ENCODE results near the gene SPOP. TPM values are rescaled to one million over a fixed set of nuclear protein-coding genes. Genes with fewer than 3 reads are reported as not detected.

SPOP gene
- total and polyA plus RNA-seq, 2 experiments from 2014 or later: 13.9 to 18.6 TPM

GRCh38 chr17:49621420-49621819 is 56.5 kb downstream of the SPOP start (continued):
- TF ChIP-seq, protein P1, sequence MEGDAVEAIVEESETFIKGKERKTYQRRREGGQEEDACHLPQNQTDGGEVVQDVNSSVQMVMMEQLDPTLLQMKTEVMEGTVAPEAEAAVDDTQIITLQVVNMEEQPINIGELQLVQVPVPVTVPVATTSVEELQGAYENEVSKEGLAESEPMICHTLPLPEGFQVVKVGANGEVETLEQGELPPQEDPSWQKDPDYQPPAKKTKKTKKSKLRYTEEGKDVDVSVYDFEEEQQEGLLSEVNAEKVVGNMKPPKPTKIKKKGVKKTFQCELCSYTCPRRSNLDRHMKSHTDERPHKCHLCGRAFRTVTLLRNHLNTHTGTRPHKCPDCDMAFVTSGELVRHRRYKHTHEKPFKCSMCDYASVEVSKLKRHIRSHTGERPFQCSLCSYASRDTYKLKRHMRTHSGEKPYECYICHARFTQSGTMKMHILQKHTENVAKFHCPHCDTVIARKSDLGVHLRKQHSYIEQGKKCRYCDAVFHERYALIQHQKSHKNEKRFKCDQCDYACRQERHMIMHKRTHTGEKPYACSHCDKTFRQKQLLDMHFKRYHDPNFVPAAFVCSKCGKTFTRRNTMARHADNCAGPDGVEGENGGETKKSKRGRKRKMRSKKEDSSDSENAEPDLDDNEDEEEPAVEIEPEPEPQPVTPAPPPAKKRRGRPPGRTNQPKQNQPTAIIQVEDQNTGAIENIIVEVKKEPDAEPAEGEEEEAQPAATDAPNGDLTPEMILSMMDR (conservative IDR thresholded peaks at IDR 0.05; ENCODE audit: low read depth in 2 of 2): no peak
- TF ChIP-seq ZNF114 (CRISPR knock-in tag; IDR thresholded peaks at IDR 0.05): no peak
- TF ChIP-seq CREB1 (CRISPR knock-in tag; IDR thresholded peaks at IDR 0.05; ENCODE audit: low read depth): no peak
- no peak for TF ChIP-seq POLR2AphosphoS5 (IDR thresholded peaks at IDR 0.05; ENCODE audit: low read depth)
- TF ChIP-seq EZH2phosphoT487 (IDR thresholded peaks at IDR 0.05; ENCODE audit: unreplicated experiment): no peak

GRCh38 chr17:49618028-49618611 is 59.8 kb downstream of the SPOP start:
- Histone ChIP-seq H4K20me1 (replicated peaks; ENCODE audit: insufficient read depth) (no peaks in the 10 kb centered on the region), H3K36me3 (ENCODE audit: insufficient read depth) (peaks cover 10% of the 10 kb centered on the region), H3K27me3 (ENCODE audit: insufficient read depth) (no peaks in the 10 kb centered on the region), H3K4me2 (no peak overlapping the region), H3K4me1 (ENCODE audit: insufficient read depth) (no peaks in the 10 kb centered on the region), H3K27ac (ENCODE audit: low read depth) (no peak overlapping the region), H3K9me2 (ENCODE audit: insufficient read depth) (no peaks in the 10 kb centered on the region), H2AFZ (no peak overlapping the region), H3K4me3 (no peak overlapping the region), H3K79me2 (replicated peaks; ENCODE audit: insufficient read depth) (no peaks in the 10 kb centered on the region), H3F3A (replicated peaks; ENCODE audit: low read depth) (no peaks in the 10 kb centered on the region)
- peaks cover 4% of the 10 kb centered on the region for H3K27me3 Mint-ChIP-seq (ENCODE audit: insufficient read depth, low read depth, poor library complexity)
- DNase-seq (ENCODE audit: low spot score) (no peak), ATAC-seq (no peak)
- H3K36me3 Mint-ChIP-seq (ENCODE audit: low read depth): peaks cover 30% of the 10 kb centered on the region; the same call in 2 of the 3 replicates
- H3K4me3 Mint-ChIP-seq: no peak overlapping the region
- no peaks in the 10 kb centered on the region for H3K4me1 Mint-ChIP-seq
- H3K27ac Mint-ChIP-seq: no peak overlapping the region
- H3K9me3 Mint-ChIP-seq: no peaks in the 10 kb centered on the region
- TF ChIP-seq ZNF114 (CRISPR knock-in tag; IDR thresholded peaks at IDR 0.05) (no peak), NANOG (IDR thresholded peaks at IDR 0.05; ENCODE audit: borderline replicate concordance) (no peak), POLR2AphosphoS5 (IDR thresholded peaks at IDR 0.05; ENCODE audit: low read depth) (no peak), EZH2 (IDR thresholded peaks at IDR 0.05; ENCODE audit: low read depth, unreplicated experiment) (no peak), EZH2phosphoT487 (IDR thresholded peaks at IDR 0.05; ENCODE audit: unreplicated experiment) (no peak), JUNB (IDR thresholded peaks at IDR 0.05; ENCODE audit: unreplicated experiment) (no peak)
- TF ChIP-seq, protein P1 (conservative IDR thresholded peaks at IDR 0.05; ENCODE audit: low read depth in 2 of 2): no peak
- TF ChIP-seq, protein P2, sequence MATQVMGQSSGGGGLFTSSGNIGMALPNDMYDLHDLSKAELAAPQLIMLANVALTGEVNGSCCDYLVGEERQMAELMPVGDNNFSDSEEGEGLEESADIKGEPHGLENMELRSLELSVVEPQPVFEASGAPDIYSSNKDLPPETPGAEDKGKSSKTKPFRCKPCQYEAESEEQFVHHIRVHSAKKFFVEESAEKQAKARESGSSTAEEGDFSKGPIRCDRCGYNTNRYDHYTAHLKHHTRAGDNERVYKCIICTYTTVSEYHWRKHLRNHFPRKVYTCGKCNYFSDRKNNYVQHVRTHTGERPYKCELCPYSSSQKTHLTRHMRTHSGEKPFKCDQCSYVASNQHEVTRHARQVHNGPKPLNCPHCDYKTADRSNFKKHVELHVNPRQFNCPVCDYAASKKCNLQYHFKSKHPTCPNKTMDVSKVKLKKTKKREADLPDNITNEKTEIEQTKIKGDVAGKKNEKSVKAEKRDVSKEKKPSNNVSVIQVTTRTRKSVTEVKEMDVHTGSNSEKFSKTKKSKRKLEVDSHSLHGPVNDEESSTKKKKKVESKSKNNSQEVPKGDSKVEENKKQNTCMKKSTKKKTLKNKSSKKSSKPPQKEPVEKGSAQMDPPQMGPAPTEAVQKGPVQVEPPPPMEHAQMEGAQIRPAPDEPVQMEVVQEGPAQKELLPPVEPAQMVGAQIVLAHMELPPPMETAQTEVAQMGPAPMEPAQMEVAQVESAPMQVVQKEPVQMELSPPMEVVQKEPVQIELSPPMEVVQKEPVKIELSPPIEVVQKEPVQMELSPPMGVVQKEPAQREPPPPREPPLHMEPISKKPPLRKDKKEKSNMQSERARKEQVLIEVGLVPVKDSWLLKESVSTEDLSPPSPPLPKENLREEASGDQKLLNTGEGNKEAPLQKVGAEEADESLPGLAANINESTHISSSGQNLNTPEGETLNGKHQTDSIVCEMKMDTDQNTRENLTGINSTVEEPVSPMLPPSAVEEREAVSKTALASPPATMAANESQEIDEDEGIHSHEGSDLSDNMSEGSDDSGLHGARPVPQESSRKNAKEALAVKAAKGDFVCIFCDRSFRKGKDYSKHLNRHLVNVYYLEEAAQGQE (IDR thresholded peaks at IDR 0.05; ENCODE audit: unreplicated experiment): no peak
- TF ChIP-seq, protein P3, sequence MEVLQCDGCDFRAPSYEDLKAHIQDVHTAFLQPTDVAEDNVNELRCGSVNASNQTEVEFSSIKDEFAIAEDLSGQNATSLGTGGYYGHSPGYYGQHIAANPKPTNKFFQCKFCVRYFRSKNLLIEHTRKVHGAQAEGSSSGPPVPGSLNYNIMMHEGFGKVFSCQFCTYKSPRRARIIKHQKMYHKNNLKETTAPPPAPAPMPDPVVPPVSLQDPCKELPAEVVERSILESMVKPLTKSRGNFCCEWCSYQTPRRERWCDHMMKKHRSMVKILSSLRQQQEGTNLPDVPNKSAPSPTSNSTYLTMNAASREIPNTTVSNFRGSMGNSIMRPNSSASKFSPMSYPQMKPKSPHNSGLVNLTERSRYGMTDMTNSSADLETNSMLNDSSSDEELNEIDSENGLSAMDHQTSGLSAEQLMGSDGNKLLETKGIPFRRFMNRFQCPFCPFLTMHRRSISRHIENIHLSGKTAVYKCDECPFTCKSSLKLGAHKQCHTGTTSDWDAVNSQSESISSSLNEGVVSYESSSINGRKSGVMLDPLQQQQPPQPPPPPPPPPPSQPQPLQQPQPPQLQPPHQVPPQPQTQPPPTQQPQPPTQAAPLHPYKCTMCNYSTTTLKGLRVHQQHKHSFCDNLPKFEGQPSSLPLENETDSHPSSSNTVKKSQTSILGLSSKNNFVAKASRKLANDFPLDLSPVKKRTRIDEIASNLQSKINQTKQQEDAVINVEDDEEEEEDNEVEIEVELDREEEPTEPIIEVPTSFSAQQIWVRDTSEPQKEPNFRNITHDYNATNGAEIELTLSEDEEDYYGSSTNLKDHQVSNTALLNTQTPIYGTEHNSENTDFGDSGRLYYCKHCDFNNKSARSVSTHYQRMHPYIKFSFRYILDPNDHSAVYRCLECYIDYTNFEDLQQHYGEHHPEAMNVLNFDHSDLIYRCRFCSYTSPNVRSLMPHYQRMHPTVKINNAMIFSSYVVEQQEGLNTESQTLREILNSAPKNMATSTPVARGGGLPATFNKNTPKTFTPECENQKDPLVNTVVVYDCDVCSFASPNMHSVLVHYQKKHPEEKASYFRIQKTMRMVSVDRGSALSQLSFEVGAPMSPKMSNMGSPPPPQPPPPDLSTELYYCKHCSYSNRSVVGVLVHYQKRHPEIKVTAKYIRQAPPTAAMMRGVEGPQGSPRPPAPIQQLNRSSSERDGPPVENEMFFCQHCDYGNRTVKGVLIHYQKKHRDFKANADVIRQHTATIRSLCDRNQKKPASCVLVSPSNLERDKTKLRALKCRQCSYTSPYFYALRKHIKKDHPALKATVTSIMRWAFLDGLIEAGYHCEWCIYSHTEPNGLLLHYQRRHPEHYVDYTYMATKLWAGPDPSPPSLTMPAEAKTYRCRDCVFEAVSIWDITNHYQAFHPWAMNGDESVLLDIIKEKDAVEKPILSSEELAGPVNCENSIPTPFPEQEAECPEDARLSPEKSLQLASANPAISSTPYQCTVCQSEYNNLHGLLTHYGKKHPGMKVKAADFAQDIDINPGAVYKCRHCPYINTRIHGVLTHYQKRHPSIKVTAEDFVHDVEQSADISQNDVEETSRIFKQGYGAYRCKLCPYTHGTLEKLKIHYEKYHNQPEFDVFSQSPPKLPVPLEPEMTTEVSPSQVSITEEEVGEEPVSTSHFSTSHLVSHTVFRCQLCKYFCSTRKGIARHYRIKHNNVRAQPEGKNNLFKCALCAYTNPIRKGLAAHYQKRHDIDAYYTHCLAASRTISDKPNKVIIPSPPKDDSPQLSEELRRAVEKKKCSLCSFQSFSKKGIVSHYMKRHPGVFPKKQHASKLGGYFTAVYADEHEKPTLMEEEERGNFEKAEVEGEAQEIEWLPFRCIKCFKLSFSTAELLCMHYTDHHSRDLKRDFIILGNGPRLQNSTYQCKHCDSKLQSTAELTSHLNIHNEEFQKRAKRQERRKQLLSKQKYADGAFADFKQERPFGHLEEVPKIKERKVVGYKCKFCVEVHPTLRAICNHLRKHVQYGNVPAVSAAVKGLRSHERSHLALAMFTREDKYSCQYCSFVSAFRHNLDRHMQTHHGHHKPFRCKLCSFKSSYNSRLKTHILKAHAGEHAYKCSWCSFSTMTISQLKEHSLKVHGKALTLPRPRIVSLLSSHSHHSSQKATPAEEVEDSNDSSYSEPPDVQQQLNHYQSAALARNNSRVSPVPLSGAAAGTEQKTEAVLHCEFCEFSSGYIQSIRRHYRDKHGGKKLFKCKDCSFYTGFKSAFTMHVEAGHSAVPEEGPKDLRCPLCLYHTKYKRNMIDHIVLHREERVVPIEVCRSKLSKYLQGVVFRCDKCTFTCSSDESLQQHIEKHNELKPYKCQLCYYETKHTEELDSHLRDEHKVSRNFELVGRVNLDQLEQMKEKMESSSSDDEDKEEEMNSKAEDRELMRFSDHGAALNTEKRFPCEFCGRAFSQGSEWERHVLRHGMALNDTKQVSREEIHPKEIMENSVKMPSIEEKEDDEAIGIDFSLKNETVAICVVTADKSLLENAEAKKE (CRISPR knock-in tag; IDR thresholded peaks at IDR 0.05): no peak

All from GM23338 (cell line).